Measurements from ENCODE around the gene ESAM.

The ESAM gene

DNA sequence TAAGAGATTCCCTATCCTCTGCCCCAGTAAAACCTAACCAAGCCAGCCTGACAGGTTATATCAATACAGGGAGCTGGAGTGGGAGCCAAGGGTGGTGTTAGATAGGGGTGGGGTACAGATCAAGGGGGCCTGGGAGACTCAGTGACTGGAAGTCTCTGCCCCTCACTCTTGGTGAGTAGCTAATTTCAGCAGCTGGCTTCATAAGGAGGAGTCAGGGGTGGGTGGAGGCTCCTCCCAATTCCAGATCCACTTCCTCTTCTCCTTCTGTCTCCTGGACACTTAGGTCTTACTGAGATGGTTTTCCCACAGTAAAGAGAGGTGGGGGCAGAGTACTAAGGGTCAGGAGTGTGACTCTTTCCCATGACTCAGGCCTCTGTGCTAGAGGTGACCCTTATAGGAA lies 8.9 kb downstream of the ESAM start:
- no peak for TF ChIP-seq CTCF (IDR thresholded peaks at IDR 0.05; ENCODE audit: low read length)
- no peak for TF ChIP-seq EZH2phosphoT487 (IDR thresholded peaks at IDR 0.05; ENCODE audit: low read length)
- TF ChIP-seq EZH2 (optimal IDR thresholded peaks at IDR 0.05; ENCODE audit: low read depth, low read length): no peak
- Histone ChIP-seq H3F3A (ENCODE audit: insufficient read depth, low read length) (no peaks in the 10 kb centered on the region), H3K4me1 (ENCODE audit: low read length) (peaks cover 8% of the 10 kb centered on the region), H3K27ac (ENCODE audit: low read length) (no peak overlapping the region), H3K36me3 (replicated peaks; ENCODE audit: insufficient read depth, low read length) (no peaks in the 10 kb centered on the region), H3K27me3 (replicated peaks; ENCODE audit: insufficient read depth, low read length) (no peaks in the 10 kb centered on the region), H4K20me1 (ENCODE audit: insufficient read depth, low read length) (no peaks in the 10 kb centered on the region), H2AFZ (ENCODE audit: low read length) (no peak overlapping the region), H3K9ac (ENCODE audit: low read length) (no peak overlapping the region), H3K79me2 (ENCODE audit: low read length) (no peaks in the 10 kb centered on the region), H3K9me3 (replicated peaks; ENCODE audit: insufficient read depth, low read length) (no peaks in the 10 kb centered on the region), H3K4me2 (ENCODE audit: low read depth, low read length) (no peak overlapping the region), H3K9me2 (replicated peaks; ENCODE audit: insufficient read depth, low read length) (no peaks in the 10 kb centered on the region), H3K4me3 (ENCODE audit: low read length) (no peak overlapping the region)
- DNase-seq: no peak

- H3K27ac ChIP-seq (ENCODE audit: low read length): no peak overlapping the region
- H3K36me3 ChIP-seq (replicated peaks; ENCODE audit: insufficient read depth, low read length): no peaks in the 10 kb centered on the region
- no peaks in the 10 kb centered on the region for H3F3A ChIP-seq (ENCODE audit: insufficient read depth, low read length)
- peaks cover 8% of the 10 kb centered on the region for H3K4me1 ChIP-seq (ENCODE audit: low read length)
- no peaks in the 10 kb centered on the region for H3K9me3 ChIP-seq (replicated peaks; ENCODE audit: insufficient read depth, low read length)
- H3K4me3 ChIP-seq (ENCODE audit: low read length): no peak overlapping the region
- no peak overlapping the region for H3K4me2 ChIP-seq (ENCODE audit: low read depth, low read length)
- no peaks in the 10 kb centered on the region for H4K20me1 ChIP-seq (ENCODE audit: insufficient read depth, low read length)
- TF ChIP-seq EZH2phosphoT487 (IDR thresholded peaks at IDR 0.05; ENCODE audit: low read length): no peak
- TF ChIP-seq CTCF (IDR thresholded peaks at IDR 0.05; ENCODE audit: low read length): no peak
- no peak for TF ChIP-seq EZH2 (optimal IDR thresholded peaks at IDR 0.05; ENCODE audit: low read depth, low read length)
- no peak for DNase-seq
- no peaks in the 10 kb centered on the region for H3K9me2 ChIP-seq (replicated peaks; ENCODE audit: insufficient read depth, low read length)
- no peaks in the 10 kb centered on the region for H3K27me3 ChIP-seq (replicated peaks; ENCODE audit: insufficient read depth, low read length)
- H3K9ac ChIP-seq (ENCODE audit: low read length): no peak overlapping the region
- H2AFZ ChIP-seq (ENCODE audit: low read length): no peak overlapping the region
- H3K79me2 ChIP-seq (ENCODE audit: low read length): no peaks in the 10 kb centered on the region
These were observed 9.5 kb downstream of the ESAM start for GRCh38 chr11:124752471-124753102.

DNA sequence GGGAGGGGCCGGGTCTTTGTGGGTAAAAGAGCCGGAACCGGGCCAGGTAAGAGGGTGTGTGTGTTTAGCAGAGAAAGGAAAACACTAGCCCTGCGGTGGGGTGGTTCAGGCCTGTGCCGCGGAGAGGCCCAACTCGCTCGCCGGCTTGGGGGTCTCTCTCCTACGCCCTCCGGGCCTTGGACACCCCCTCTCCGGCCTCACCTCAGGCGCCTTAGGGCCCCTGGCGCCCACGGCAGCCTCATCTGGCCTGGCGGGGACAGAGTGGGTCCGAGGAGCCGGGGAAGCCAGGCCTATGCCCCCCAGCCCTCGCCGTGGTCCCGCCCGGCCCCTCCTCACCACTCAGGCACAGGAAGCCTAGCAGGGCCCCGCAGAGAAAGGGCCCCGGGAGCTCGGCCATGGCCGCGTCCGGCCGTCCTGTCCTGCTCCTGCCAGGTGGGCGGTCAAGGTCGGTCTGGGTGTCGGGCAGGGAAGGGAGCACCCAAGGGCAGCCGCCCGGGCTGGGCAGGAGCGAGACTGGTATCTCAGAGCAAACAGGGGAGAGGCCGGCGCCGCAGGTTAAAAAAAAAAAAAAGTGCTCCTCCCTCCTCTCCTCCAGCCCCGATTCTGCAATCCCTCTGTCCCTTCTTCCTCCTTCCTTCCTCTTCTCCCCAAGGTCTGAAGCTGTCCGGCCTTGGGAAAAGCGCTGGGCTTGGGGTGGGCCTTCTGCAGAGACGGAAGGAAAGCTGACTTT lies 10.2 kb downstream of the ESAM start, which contains the start of gene VSIG2:
Gene VSIG2, minus strand, starts transcription at position 515 of the 730 bp plus-strand sequence. Its CDS starts 118 bp downstream, at position 397.
- Histone ChIP-seq H2AFZ (ENCODE audit: low read length) (no peak within 1 kb of the TSS), H3K27me3 (replicated peaks; ENCODE audit: insufficient read depth, low read length) (no peaks in the 10 kb centered on the region), H3K4me2 (ENCODE audit: low read depth, low read length) (no peak within 1 kb of the TSS)

More for the DNA sequence above, 10.2 kb downstream of the ESAM start, which contains the start of gene VSIG2:
- no peaks in the 10 kb centered on the region for H3K79me2 ChIP-seq (ENCODE audit: low read length)
- no peaks in the 10 kb centered on the region for H3F3A ChIP-seq (ENCODE audit: insufficient read depth, low read length)
- no peak within 1 kb of the TSS for H3K9ac ChIP-seq (ENCODE audit: low read length)
- TF ChIP-seq EZH2phosphoT487 (IDR thresholded peaks at IDR 0.05; ENCODE audit: low read length): no peak
- no peak for TF ChIP-seq EZH2 (optimal IDR thresholded peaks at IDR 0.05; ENCODE audit: low read depth, low read length)
- no peak for TF ChIP-seq CTCF (IDR thresholded peaks at IDR 0.05; ENCODE audit: low read length)
- no peaks in the 10 kb centered on the region for H4K20me1 ChIP-seq (ENCODE audit: insufficient read depth, low read length)
- no peak for DNase-seq
- H3K27ac ChIP-seq (ENCODE audit: low read length): no peak within 1 kb of the TSS
- H3K9me3 ChIP-seq (replicated peaks; ENCODE audit: insufficient read depth, low read length): no peaks in the 10 kb centered on the region
- H3K4me1 ChIP-seq (ENCODE audit: low read length): peaks cover 13% of the 10 kb centered on the region
- no peaks in the 10 kb centered on the region for H3K9me2 ChIP-seq (replicated peaks; ENCODE audit: insufficient read depth, low read length)
- no peaks in the 10 kb centered on the region for H3K36me3 ChIP-seq (replicated peaks; ENCODE audit: insufficient read depth, low read length)
- H3K4me3 ChIP-seq (ENCODE audit: low read length): no peak within 1 kb of the TSS

Data from MM.1S (cell line).